ENCODE results near the gene POC1B. TPM values are rescaled to one million over a fixed set of nuclear protein-coding genes. Genes with fewer than 3 reads are reported as not detected.
A peak's percentile ranks its signal among the peaks of the same experiment; 100 is the strongest.

Gene POC1B
- total RNA-seq, 2 donors from 2014 or later: 11.9 to 30.7 TPM

- TF ChIP-seq CTCF (IDR thresholded peaks at IDR 0.05): no peak
- ATAC-seq (ENCODE audit: insufficient number of reproducible peaks, low FRiP score, low read depth) (no peak), DNase-seq (ENCODE audit: low spot score) (no peak)
- Histone ChIP-seq H3K27me3 (replicated peaks; ENCODE audit: insufficient read depth) (no peaks in the 10 kb centered on the region), H3K36me3 (no peaks in the 10 kb centered on the region), H3K4me3 (no peak overlapping the region), H3K4me1 (ENCODE audit: control insufficient read depth in 1 of 2, low read depth in 2 of 2) (peaks cover 0 to 19% of the 10 kb centered on the region in 2 donors), H3K9me3 (no peaks in the 10 kb centered on the region), H3K27ac (no peak overlapping the region)
Observed at GRCh38 chr12:89546151-89546550, 20.3 kb upstream of the POC1B start.

- Histone ChIP-seq H3K27ac (no peak overlapping the region), H3K36me3 (no peaks in the 10 kb centered on the region), H3K9me3 (no peaks in the 10 kb centered on the region), H3K4me1 (ENCODE audit: control insufficient read depth in 1 of 2, low read depth in 2 of 2) (peaks cover 0 to 19% of the 10 kb centered on the region in 2 donors), H3K27me3 (replicated peaks; ENCODE audit: insufficient read depth) (no peaks in the 10 kb centered on the region), H3K4me3 (no peak overlapping the region)
- ATAC-seq (ENCODE audit: insufficient number of reproducible peaks, low FRiP score, low read depth) (no peak), DNase-seq (ENCODE audit: low spot score) (no peak)
- TF ChIP-seq CTCF (IDR thresholded peaks at IDR 0.05): no peak
Observed at GRCh38 chr12:89544681-89545184, 18.9 kb upstream of the POC1B start.

- Histone ChIP-seq H3K27ac (no peak overlapping the region), H3K4me3 (no peak overlapping the region), H3K36me3 (no peaks in the 10 kb centered on the region), H3K27me3 (replicated peaks; ENCODE audit: insufficient read depth) (no peaks in the 10 kb centered on the region), H3K9me3 (no peaks in the 10 kb centered on the region), H3K4me1 (ENCODE audit: control insufficient read depth in 1 of 2, low read depth in 2 of 2) (peaks cover 0 to 19% of the 10 kb centered on the region in 2 donors)
- no peak for DNase-seq (ENCODE audit: low spot score)
- no peak for TF ChIP-seq CTCF (IDR thresholded peaks at IDR 0.05)
- no peak for ATAC-seq (ENCODE audit: insufficient number of reproducible peaks, low FRiP score, low read depth)
Observed at GRCh38 chr12:89544022-89544421, 18.2 kb upstream of the POC1B start.

- Histone ChIP-seq H3K27me3 (replicated peaks; ENCODE audit: insufficient read depth) (no peaks in the 10 kb centered on the region), H3K27ac (no peak overlapping the region), H3K9me3 (no peaks in the 10 kb centered on the region), H3K4me1 (ENCODE audit: control insufficient read depth in 1 of 2, low read depth in 2 of 2) (peaks cover 0 to 19% of the 10 kb centered on the region in 2 donors), H3K36me3 (no peaks in the 10 kb centered on the region), H3K4me3 (no peak overlapping the region)
- ATAC-seq (ENCODE audit: insufficient number of reproducible peaks, low FRiP score, low read depth) (peak; percentile 48), DNase-seq (ENCODE audit: low spot score) (no peak)
- TF ChIP-seq CTCF (IDR thresholded peaks at IDR 0.05): peak; percentile 74
Observed at GRCh38 chr12:89542912-89543592, 17.2 kb upstream of the POC1B start.

GRCh38 chr12:89542236-89542635 lies 16.4 kb upstream of the POC1B start:
- no peaks in the 10 kb centered on the region for H3K9me3 ChIP-seq
- peaks cover 0 to 19% of the 10 kb centered on the region in 2 donors for H3K4me1 ChIP-seq (ENCODE audit: control insufficient read depth in 1 of 2, low read depth in 2 of 2)
- no peaks in the 10 kb centered on the region for H3K27me3 ChIP-seq (replicated peaks; ENCODE audit: insufficient read depth)
- no peak overlapping the region for H3K4me3 ChIP-seq
- ATAC-seq (ENCODE audit: insufficient number of reproducible peaks, low FRiP score, low read depth) (no peak), DNase-seq (ENCODE audit: low spot score) (no peak)
- no peak for TF ChIP-seq CTCF (IDR thresholded peaks at IDR 0.05)
- H3K36me3 ChIP-seq: no peaks in the 10 kb centered on the region
- no peak overlapping the region for H3K27ac ChIP-seq

Measured in thoracic aorta (tissue), 2 donors.